Measurements from ENCODE around the gene MIER2.

MIER2 gene

DNA sequence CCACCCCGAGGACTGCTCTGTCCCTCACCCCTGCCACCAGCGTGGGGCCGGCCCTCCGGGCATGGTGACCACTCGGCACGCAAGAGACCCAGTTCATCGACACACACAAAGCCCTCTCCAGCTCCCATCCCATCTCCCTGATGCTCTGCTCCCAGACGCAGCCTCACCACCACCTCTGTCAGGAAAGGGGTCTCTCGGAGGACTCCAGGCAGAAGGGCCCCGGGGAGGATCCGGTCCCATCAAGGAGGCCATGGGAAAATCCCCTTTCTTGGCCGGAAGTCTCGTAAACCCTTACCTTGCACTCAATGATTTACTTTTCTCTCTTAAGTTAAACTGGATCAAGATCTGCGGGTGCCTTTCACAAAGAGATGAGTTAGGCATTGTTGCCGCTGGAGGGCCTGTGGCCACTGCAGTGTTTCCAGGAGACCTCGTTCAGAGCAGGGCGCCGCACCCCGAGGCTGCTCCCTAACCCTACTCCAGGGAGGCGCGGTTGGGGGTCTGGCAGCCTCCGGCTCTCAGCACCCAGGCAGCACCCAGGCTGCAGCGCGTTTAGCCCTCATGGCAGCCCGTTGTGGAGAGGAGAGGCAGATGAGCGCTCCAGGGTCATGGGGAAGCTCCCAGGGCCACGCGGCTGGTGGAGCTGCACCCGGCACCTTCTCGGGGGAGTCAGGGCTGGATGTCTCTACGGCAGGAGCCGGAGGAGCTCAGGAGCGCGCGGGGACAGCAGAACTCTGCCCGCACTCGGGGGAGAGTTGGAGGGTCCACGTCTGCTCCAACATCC is 33.4 kb upstream of the MIER2 start:
- DNase-seq, result no peak

DNA sequence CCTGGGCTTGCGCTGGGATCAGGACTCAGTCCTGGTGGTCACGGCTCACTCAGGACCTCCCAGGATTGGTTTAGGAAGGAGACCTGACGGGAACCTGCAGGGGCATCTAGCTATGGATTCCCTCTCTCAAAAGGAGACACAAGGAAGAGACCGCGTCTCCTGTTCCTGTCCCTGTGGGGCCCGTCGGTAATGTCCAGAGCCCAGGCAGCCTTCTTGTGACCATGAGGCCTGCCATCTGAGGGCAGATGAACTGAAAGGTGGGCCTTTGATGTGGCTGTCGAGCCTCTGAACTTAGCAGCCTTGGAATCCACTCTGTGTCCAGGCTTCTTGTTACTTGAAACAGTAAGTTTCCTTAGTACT is 31.5 kb upstream of the MIER2 start:
- DNase-seq, result no peak

DNA sequence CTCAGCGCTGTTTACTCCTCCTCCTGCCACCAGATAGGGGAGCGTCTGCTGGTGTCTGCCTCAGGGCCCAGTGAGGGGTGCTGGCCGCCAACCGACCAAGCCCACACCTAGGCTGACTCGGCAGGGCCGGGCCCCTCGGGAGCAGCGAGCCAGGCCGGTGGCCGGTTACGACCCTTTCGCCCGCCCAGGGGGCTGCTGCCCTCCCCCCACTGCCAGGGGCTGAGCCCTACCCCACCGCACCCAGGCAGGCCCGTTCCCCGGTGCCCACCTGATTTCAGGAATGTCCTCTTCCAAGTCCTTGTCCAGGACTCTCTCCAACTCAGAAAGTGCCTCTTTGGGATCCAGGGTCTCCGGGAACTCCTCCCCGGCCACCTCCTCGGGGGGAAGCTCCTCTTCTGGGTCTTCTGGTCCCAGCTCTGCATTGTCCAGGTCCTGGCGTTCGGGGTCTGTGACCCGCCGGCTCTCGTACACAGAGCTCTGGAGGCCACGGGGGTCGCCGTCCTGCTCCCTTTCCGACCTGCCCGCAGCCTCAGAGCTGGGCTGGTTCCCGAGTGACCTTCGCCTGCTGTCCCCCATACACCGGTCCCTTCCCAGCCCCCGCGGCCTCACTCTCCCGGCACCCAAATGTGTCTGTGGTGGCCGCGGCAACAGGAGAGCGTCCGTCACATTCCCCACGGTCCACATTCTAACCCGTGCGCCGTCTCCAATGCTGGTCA is 31.0 kb upstream of the MIER2 start:
- DNase-seq, result no peak

DNA sequence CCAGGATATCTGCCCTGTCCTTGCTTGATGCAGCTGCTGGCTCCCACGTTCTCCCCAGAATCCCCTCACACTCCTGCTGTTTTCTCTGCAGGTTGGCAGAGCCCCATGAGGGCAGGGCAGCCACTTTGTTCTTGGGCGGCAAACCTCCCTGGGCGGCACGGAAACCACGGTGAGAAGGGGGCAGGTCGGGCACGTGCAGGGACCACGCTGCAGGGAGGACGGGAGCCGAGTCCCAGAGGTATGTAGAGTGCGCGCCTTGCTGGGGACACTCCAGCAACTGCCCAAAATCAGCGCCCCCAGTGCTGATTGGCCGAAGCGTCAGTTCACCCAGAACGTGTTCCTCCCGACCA is 30.3 kb upstream of the MIER2 start:
- no peak for DNase-seq

DNA sequence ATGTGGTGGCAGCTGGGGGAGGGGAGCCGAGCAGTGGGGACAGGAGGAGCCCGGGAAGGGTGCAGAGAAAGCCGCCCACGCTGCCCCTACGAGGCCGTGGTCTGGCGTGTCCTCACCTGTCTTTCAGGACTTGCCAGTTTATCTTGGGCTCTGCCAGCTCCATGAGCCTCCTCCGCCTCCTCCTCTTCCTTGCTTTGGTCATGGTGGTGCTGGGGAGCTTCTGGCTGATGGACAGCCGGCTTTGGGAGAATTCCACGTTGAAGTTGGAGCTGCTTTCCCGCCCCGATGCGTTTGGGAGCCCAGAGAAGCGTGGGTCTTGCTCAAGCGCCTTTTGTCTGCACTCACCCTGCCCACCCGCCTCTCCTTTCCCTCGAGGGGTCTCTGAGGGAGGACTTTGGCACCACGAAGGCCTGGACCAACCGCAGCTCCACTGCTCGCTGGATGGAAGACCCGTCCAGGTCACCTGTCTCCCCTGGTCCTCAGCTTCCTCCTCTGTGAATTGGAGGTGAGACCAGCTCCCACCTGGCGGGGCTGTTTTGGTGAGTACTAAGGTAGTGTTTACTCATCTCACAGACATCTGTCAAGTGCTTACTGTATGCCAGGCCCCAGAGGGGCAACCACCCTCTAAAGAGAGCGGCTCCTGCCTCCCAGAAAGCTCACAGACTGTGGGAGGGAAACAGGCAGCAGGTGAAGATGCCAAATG is 29.7 kb upstream of the MIER2 start:
- DNase-seq, result no peak

DNA sequence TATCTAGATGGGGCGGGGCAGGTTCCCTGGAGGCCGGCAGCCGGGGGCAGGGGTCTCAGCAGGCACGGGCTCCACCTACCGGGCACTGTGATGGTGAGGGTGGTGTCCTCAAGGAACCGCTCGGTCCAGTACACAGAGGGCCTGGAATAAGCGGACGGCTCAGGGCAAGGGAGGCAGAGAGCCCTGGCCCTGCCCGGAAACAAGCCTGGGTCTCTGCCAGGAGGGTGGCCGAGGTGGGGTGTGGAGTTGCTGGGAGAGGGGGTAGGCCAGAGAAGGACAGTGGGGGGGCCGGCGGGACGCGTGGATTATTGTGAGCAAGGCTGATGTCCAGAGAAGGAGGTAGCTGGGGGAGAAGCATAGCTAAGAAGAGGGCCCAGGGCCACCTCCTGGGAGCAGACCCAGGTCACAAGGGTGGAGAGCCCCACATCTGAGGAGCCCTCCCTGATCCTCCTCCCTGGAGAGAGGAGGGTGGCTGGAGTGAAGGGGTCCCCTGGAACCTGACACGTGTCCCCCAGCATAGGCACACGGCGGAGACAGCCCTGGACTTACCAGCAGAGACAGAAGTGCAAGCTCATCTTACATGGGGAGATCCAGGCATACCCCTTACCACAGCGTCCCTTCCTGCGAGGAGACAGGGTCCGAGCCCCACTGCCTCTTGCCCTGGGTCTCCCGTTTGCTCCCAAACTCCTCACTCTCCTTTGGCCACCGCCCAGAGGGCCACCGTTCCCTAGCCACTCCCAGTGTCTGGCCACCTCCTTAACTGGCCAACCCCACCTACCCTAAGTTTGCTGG is 29.0 kb upstream of the MIER2 start:
- DNase-seq, result no peak

DNA sequence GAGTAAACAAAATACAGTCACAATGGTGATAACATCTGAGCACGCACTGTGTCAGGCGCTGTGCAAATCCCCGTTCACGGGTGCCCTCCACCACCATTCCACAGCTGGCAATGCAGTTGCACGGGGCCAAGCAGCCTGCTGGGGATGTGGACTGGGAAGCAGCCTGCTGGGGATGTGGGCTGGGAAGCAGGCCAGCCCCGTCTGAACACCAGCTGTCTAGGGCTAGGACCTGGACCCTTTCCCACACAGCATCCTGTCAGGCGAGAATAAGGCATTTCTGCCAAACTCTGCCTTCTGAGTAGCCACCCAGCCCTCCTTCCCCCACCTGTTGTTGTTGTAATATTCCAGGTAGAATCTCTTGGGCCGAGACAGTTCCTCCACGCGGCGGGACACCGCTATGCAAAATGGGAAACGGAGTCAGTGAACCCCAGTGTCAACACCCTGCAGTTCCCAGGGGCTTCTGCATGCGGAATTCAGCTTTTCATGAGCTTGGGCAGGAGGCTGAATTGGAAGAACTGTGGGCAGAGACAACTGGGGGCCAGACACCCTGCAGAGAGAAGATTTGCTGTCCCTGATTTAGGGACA is 27.8 kb upstream of the MIER2 start:
- DNase-seq, result no peak

DNA sequence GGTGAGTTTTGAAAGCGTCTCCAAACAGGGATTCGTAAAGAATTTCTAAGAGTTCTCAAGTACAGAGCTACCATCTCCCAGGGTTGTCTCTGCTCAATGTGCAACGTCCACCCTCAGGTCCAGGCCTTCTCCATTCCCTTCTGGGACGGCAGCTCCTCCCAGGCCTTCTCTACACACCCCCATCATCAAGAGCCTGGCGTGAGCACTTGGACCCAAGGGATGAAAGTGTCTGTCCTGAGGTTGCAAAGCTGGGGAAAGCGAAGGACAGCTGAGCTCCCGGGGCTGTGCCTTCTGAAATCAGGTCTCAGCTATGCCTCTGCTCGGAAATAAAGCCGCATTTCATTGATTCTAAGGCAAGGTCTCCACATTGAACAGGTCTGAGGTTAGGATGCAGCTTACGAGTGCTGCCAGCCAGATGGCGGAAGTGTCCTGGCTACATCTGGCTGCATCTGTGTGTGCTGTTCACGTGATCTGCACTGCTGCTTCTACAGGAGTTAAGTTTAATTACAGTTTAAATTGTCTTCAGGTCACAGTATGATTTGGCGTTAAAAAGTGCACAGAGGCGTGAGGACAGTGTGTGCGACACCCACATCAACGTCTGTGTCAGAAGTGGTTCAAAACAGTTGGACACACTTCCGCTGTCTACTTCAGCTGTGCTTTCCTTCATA is 27.0 kb upstream of the MIER2 start:
- no peak for DNase-seq

DNA sequence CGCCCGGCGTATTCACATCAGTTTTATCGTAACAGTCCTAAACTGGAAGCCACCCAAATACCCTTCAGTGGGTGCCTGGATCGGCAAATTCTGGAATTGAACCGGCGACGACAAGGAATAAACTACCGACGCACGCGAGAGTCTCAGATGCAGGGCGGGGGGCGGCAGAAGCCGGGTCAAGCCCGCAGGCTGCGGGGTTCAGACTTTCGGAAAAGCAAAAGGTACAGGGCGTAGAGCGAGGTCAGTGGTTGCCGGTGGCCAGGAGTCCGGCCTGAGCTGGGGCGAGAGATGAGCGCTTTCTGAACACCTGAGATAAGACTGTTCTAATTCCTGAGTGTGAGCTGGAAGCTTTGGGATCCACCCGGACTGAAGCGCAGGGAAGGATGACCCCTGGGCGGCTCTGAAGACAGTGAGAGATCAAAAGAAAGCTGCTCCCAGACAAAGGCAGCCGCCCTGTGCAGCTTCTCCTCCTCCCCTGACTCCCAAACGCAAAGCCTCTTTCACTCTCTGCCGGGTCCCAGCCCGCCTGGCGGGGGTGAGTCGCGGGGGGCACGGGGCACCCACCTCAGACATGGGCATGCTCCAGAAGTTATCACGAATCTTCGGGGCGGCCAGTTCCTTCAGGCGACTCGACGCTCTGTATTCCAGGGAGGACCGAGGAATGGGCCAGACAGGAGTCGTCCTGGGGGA is 26.2 kb upstream of the MIER2 start:
- DNase-seq, result no peak

DNA sequence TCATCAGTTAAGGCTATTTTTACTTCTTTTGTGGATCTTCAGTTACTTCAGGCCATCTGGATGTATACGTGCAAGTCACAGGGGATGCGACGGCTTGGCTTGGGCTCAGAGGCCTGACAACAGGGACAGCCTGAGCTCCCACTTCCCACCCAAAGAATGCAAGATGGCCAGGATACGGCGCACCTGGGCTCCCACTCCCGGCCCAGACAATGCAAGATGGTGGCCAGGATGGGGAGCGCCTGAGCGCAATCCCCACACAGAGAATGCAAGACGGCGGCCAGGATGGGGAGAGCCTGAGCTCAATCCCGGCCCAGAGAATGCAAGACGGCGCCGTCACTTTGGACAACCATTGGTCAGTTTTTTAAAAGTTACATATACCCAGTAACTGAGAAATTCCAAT is 25.3 kb upstream of the MIER2 start:
- no peak for DNase-seq

DNA sequence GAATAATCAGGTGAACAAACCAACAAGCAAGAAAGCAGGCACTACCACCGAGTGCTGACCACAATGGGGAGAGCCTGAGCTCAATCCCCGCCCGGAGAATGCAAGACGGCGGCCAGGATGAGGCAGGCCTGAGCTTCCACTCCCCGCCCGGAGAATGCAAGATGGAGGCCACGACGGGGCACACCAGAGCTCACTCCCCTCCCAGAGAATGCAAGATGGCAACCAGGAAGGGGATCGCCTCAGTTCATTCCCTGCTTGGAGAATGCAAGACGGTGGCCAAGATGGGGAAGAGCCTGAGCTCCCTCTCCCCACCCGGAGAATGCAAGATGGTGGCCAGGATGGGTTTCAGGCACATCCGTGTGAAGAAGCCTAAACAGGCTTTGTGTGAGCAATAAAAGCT is 24.7 kb upstream of the MIER2 start:
- no peak for DNase-seq

DNA sequence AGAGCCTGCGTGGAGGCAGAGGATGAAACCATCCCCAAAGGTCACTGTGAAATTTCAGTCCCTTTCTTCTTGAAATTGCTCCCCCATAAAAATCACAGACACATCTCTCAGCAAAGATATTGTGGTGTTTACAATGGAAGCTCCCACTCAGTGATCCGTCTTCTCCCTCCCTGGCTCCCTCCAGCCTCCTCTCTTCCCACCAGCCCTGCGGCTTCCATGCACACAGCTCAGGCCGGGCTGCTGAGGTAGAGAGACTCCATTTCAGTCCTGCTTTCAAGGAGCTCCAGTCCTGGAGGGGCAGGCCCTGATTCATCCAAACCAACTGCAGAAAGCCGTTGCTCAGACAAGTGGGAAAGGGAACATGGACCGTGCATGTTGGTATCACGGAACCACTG is 24.0 kb upstream of the MIER2 start:
- DNase-seq, result no peak

DNA sequence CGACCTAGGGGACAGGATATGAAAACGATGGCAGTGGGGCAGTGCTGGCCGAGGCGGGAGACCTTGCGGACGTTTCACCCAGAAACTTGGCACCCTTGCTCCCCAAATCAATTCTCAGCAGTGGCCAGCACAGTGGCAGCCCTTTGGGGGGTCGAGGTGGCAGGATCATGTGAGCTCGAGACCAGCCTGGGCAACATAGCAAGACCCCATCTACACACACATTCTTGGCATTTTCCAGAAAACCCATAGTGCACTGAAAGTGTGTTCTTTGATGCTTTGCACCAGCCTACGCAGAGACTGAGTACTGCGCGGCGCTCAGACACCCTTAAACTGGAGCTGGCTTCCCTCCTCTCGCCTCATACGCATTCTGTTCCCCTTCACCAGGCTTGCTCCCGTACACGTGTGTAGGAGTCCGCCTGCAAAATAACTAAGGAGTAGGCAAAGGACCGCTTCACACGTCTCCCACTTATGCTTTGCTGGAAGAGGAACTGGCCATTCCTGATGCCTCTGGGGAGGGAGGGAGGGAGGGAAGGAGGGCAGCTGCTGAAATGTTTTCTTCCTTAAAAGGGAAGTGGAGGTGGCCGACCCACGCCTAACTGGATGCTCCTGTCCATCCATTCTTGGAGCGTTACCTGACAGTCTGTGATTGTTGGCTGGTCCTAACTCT is 23.5 kb upstream of the MIER2 start:
- no peak for DNase-seq

DNA sequence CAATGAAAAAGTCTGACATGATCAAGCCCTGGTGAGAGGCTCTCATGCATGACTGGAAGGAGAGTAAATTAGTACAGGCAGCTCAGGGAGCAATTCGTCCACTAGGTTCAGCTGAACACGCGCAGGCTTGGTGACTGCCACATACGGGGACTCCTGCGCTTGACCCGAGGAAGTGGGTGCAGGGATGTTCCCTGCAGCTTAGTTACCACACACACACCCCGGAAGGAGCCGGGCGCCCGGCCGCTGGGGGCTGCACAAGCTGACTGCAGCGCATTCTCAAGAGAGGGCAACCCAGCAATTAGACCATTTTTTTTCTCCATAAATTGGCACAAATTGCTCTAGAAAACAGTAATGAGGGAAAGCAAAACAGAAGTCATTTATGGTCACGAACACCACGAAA is 23.0 kb upstream of the MIER2 start:
- DNase-seq, result no peak

DNA sequence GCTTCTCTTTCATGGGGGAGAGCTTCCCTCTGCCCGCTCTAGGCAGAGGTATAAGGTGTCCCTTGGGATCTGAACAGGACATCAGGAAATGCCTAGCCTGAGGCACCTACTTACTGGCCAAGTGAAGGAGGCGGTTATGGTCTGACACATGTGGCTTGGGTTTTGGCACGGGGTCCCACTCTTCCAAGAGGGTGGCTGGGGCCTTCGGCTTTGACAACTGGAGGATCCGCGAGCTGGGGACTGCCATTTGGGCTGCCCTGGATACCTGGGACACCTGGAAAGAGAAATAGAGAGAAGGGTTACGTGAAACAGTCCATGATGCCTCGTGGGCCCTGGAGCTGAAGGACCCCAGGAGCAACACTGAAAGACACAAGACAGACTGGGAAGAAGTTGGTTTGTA is 22.4 kb upstream of the MIER2 start:
- DNase-seq, result no peak

DNA sequence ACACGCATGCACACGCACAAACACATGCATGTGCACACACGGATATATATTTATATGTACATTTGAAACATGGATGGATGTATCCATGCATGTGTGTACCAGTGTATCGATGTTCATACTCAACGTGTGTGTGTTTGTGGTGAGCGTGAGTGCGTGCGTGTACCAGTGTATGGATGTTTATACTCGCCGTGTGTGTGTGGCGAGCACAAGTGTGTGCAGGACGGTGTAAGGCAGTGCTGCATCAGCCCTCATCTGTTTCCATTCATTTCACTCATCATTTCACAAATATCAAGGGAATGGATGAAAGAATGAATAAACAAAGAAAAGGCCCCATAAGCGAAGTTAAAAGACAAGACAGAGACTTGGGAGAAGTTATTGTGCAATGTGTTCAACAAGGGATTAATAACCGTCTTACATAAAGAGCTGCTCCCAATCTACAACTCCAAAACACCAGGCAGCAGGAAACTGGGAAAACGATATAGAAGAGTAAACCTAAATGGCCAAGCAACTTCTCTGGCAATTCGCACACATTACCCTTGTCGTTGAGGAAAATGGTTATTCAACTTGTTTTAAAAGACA is 21.7 kb upstream of the MIER2 start:
- DNase-seq, result no peak

DNA sequence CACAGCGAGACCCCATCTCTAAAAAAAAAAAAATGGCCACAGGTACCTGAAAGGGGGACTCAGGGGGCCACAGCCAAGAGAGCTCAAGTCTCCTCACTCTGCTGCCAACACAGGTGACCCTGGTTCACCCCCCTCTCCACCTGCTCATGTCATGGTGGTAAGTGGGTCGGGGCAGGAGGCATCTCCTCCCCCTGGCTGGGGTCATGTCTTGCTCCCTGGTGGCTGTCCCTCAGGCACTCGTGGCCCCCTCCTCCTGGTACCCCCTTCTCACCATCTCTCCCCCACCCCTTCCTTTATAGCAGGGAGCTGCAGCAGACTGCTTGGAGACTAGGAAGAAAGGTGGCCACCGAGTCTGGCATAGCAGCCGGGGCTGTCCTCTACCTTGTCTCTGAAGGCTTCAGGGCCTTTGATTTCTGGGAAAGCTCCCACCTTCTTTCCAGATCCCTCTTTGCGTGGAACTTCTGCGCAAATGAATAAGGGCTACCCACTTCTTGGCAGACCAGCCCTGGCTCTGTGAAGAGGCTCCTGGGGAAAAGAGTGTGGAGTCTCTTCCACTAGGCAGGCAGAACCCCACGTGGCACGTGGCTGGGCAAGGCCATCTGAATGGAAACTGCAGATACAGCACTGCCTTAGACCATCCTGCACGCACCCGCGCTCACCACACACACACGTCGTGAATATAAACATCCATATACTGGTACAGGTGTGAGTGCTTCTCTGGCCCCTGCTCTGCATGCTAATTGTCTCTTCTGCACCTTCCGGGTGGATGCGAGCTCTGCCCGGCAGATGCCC is 20.1 kb upstream of the MIER2 start:
- DNase-seq, result no peak

DNA sequence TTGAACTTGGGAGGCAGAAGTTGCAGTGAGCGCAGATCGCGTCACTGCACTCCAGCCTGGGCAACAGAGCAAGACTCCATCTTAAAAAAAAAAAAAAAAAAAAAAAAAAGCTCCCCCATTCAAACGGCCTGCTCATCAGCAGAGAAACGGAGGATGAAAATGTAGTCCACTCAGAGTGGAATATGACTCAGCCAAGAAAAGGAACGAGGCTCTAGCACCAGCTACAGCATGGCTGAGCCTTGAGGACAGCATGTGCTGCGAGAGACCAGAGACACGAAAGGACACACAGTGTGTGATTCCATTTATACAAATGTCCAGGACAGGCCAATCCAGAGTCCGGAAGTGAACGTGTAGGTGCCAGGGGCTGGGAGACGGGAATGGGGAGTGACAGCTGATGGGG is 18.1 kb upstream of the MIER2 start:
- no peak for DNase-seq

DNA sequence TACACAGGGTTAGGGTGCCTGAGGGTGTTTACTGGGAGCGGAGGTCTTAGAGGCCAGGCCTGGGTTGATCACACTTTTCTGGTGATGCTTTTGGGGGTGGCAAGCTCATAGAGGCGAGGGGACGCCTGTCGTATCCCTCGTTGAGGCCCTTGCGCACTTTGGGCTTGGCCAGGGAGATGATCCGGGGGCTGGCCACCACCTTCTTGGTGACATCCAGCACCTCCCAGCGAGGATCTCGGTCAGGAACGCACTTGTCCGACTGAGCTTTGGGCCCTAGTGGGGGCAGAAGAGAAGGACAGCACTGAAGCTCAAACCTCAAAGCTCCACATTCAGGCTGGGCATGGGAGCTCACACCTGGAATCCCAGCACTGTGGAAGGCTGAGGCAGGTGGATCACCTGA is 17.6 kb upstream of the MIER2 start:
- no peak for DNase-seq

DNA sequence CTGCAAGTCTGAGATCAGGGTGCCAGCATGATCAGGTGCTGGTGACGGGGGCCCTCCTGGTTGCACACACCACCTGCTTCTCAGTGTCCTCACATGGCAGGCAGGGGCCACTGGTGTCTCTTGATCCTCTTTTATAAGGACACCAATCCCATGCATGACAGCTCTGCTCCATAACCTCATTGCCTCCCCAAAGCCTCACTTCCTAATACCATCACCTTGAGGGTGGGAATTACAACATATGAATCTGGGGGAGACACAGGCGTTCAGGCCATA is 15.0 kb upstream of the MIER2 start:
- DNase-seq, result no peak

Data from amniotic stem cell (primary cell).